ENCODE results near the gene KCNK15. TPM values are rescaled to one million over a fixed set of nuclear protein-coding genes. Genes with fewer than 3 reads are reported as not detected.

Gene KCNK15
- total RNA-seq, 4 donors from 2014 or later, result 0.87 to 6.0 (median 1.5) TPM

- no peaks in the 10 kb centered on the region for H3K4me1 ChIP-seq
- WGBS, 2 donors, result 49 to 62% methylated on average over 10 of the region's 10 CpGs
- peaks cover 0 to 29% of the 10 kb centered on the region in 2 donors for H3K27me3 ChIP-seq
- H3K9me3 ChIP-seq, result no peaks in the 10 kb centered on the region
- no peak for DNase-seq (ENCODE audit: low spot score in 2 of 2)
- no peak overlapping the region for H3K4me3 ChIP-seq
- H3K36me3 ChIP-seq, result no peaks in the 10 kb centered on the region
- no peak overlapping the region for H3K27ac ChIP-seq
- TF ChIP-seq CTCF (IDR thresholded peaks at IDR 0.05) (no peak), POLR2A (IDR thresholded peaks at IDR 0.05) (no peak), EP300 (IDR thresholded peaks at IDR 0.05) (no peak)
Observed at GRCh38 chr20:44773070-44773829, 27.6 kb downstream of the KCNK15 start.

- no peak for TF ChIP-seq POLR2A (IDR thresholded peaks at IDR 0.05)
- no peak overlapping the region for H3K27ac ChIP-seq
- 14 to 20% methylated on average over 7 of the region's 7 CpGs for WGBS, 2 donors
- no peak overlapping the region for H3K4me3 ChIP-seq
- H3K36me3 ChIP-seq, result no peaks in the 10 kb centered on the region
- no peak for DNase-seq (ENCODE audit: low spot score in 2 of 2)
- H3K9me3 ChIP-seq, result no peaks in the 10 kb centered on the region
- no peaks in the 10 kb centered on the region for H3K4me1 ChIP-seq
- H3K27me3 ChIP-seq, result peaks cover 0 to 13% of the 10 kb centered on the region in 2 donors
Observed at GRCh38 chr20:44776980-44777379, 31.3 kb downstream of the KCNK15 start.

DNA sequence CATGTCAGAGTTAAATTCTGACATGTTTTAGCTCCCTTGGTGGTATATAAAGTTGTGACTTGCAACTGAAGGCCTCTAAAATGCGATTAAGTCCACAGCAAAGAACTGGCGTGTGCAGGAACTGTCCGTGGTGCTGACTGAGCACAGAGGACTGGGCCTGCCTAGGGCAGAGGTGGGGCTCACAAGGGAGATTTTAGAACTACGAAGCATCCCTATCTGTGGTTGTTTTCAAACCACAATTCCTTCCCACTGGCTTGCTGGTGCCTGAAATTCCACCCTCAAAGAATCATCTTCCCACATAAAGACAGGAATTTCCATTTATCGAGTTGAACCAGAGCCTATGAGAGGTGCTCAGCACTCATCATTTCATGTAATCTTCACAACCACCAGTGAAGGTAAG, 34.6 kb downstream of the KCNK15 start:
- 20 to 24% methylated on average over 5 of the region's 5 CpGs for WGBS, 2 donors

GRCh38 chr20:44781118-44781517, 35.5 kb downstream of the KCNK15 start:
- 71 to 79% methylated on average over 3 of the region's 3 CpGs for WGBS, 2 donors
- Histone ChIP-seq H3K4me3 (no peak overlapping the region), H3K36me3 (no peaks in the 10 kb centered on the region), H3K27me3 (peaks cover 0 to under 1% of the 10 kb centered on the region in 2 donors), H3K4me1 (no peaks in the 10 kb centered on the region), H3K27ac (no peak overlapping the region), H3K9me3 (no peaks in the 10 kb centered on the region)
- no peak for DNase-seq (ENCODE audit: low spot score in 2 of 2)
- TF ChIP-seq CTCF (IDR thresholded peaks at IDR 0.05) (no peak), POLR2A (IDR thresholded peaks at IDR 0.05) (no peak), EP300 (IDR thresholded peaks at IDR 0.05) (no peak)

More for the DNA sequence above, 34.6 kb downstream of the KCNK15 start:
- Histone ChIP-seq H3K36me3 (no peaks in the 10 kb centered on the region), H3K9me3 (no peaks in the 10 kb centered on the region), H3K4me3 (no peak overlapping the region), H3K27me3 (no peaks in the 10 kb centered on the region), H3K27ac (no peak overlapping the region), H3K4me1 (no peaks in the 10 kb centered on the region)
- no peak for DNase-seq (ENCODE audit: low spot score in 2 of 2)
- TF ChIP-seq POLR2A (IDR thresholded peaks at IDR 0.05) (no peak), CTCF (IDR thresholded peaks at IDR 0.05) (no peak), EP300 (IDR thresholded peaks at IDR 0.05) (no peak)

DNA sequence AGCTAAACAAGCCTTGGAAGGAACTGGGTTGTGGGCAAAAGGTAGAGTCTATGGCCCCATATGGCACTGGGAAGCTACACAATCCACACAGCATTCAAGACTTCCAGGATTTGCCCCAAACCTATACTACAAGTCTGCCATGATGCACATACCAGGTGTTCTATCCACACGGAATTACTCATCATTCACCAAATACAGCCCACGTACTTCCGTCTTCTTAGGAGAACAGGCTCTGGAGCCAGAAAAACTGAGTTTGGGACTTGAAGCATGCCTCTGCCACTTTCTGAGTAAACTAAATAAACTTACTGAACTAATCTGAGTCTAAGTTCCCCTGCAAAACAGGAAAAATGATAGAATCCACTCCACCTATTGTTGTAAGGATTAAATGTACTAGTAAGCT, 36.1 kb downstream of the KCNK15 start:
- no peaks in the 10 kb centered on the region for H3K9me3 ChIP-seq
- H3K27ac ChIP-seq, result no peak overlapping the region
- no peaks in the 10 kb centered on the region for H3K36me3 ChIP-seq
- no peak for TF ChIP-seq EP300 (IDR thresholded peaks at IDR 0.05)
- no peak for TF ChIP-seq CTCF (IDR thresholded peaks at IDR 0.05)
- TF ChIP-seq POLR2A (IDR thresholded peaks at IDR 0.05), result no peak
- DNase-seq (ENCODE audit: low spot score in 2 of 2), result no peak
- 72 to 84% methylated on average over 3 of the region's 3 CpGs for WGBS, 2 donors
- no peaks in the 10 kb centered on the region for H3K4me1 ChIP-seq
- no peak overlapping the region for H3K4me3 ChIP-seq
- peaks cover 0 to 7% of the 10 kb centered on the region in 2 donors for H3K27me3 ChIP-seq
